Thyroid gland (tissue), 4 donors: ENCODE measurements around the gene ABAT. TPM values are rescaled to one million over a fixed set of nuclear protein-coding genes. Genes with fewer than 3 reads are reported as not detected.

Experiments
- DNase-seq, 2 donors: peaks; one replicate each; pipeline ENCODE4 v3.0.0-alpha.2; 2019
- H3K27ac ChIP-seq, 3 donors: fragments of 200-600 bp; sonication (generic); 1 replicate in 2 of 3; 2 replicates in 1 of 3; pipeline ENCODE4 v1.5.1; 2016 to 2019; ENCODE audit warnings: mild to moderate bottlenecking in 1 of 3, moderate library complexity in 1 of 3
- H3K27me3 ChIP-seq: fragments of 200-600 bp; sonication (generic); one replicate; pipeline ENCODE4 v1.5.1; 2019
- H3K36me3 ChIP-seq, 2 donors: fragments of 200-600 bp; sonication (generic); one replicate each; pipeline ENCODE4 v1.5.1; 2016 to 2019
- H3K4me1 ChIP-seq, 2 donors: fragments of 200-600 bp; sonication (generic); one replicate each; pipeline ENCODE4 v1.5.1; 2017 to 2019
- H3K4me3 ChIP-seq, 3 donors: fragments of 200-600 bp; sonication (generic); replicated peaks in 1 of 3; 1 replicate in 2 of 3; 2 replicates in 1 of 3; pipeline ENCODE4 v1.5.1; 2016; ENCODE audit warnings: mild to moderate bottlenecking in 1 of 3
- H3K9me3 ChIP-seq: fragments of 200-600 bp; sonication (generic); one replicate; pipeline ENCODE4 v1.5.1; 2017
- POLR2A ChIP-seq, 2 donors: fragments of 450-650 bp; IDR thresholded peaks; one replicate each; pipeline ENCODE4 v1.6.1; 2017; ENCODE audit warnings: antibody characterized with exemption in 2 of 2, mild to moderate bottlenecking in 2 of 2, moderate library complexity in 1 of 2
- WGBS, 2 donors: methylation state at CpG; one replicate each; pipeline ENCODE4 v1.1.5; 2017; 5-methylcytosine and 5-hydroxymethylcytosine counted together
- intact Hi-C: fragments of 100-400 bp; cut with DNase I; formaldehyde crosslinking; loops from one replicate; pipeline ENCODE4 v1.15.1; 2023
- total RNA-seq, 4 donors: library from RNA; depleted of rRNA; stranded (reverse); fragments of >200 nt; gene quantifications; one replicate each; pipeline ENCODE4 v1.2.3, GENCODE V29; 2016
- TF ChIP-seq, protein P1 (sequence below), 6 experiments: fragments of 200-600 bp in 3 of 6; fragments of 450-650 bp in 3 of 6; sonication (generic) in 3 of 6; IDR thresholded peaks; one replicate each; pipeline ENCODE4 v1.5.1; 2016 to 2019; ENCODE audit warnings: antibody characterized with exemption in 6 of 6, mild to moderate bottlenecking in 2 of 6, inconsistent platforms in 1 of 6, moderate library complexity in 1 of 6

The ABAT gene
- total RNA-seq, 4 donors from 2014 or later: 10.9 to 53.7 (median 35.9) TPM

DNA sequence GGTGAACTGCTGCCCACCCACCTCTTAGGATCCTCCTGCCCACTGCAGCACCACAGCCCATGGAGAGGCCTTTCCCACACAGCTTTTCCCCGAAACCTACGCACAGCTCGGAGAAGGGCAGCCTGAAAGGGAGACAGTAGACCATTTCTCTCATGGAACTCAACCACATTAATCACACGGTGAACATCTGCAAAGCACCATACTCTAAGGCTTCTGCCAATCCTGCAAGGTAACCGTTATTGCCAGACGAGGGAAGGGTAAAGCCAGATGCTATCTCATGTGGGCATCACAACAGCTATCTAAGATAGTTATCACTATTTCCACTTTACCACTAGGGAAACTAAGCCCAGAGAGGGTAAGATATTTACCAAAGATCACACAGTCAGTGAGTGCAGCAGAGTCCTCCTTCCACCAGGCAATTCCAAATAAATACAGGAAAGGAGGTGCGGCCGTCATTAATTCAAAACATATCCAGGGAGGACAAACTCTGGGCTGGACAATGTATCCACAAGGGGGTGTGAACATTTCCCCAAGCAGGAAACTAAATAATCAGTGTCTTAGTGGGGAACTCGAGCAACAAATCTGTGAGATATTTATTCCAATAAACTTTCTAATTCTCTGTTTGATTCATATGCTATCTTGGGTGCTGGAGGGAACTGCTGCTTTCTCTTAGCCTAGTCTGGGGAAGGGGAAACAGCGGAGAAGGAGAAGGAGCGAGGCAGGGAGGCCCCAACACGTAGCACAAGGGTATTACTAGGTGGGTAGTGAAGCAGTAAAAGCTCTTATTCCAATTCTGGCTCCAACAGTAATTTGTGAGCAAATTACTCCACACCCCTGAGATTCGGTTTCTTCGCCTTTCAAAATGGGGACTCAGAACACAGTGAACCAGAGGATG lies 122.3 kb downstream of the ABAT start:
- intact Hi-C loops: loop anchor here (5.0 to 10.0 kb wide), 3 partner anchors 86 to 232 kb away; partner anchors contain the start of gene LITAFD

DNA sequence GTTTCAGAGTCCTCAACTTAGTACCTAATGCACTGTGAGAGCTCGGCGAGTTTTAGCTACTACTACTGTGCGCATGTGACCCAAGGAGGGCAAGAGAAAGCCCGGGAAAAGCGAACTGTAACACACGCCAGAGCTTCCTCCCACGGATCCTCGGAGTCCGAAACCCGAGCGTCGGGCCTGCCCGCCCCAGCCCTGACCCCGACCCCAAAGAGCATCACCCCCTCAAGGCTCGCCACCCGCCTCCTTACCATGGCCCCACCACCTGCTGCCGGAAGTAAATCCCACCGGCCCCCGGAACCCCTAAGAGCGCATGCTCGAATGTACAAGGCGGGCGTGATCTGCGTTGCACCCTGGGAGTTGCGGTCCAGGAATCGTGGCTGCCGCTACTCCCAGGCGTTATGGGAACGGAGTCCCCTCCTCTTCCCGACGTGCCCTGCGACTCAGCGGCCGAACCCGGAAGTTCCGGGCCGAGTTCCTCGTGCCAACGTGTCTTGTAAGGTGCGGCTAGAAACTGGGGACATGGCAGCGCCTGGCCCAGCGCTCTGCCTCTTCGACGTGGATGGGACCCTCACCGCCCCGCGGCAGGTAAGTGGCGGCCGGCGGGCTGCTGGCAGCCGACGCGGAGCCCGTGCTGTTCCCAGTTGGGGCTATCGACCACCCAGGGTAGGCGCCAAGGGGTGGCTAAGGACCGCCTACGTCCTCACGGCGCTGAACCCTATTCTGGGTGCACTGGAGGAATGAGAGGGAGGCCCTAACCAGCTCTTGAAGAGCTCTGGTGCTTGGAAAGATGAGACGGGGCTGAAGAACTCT lies 123.2 kb downstream of the ABAT start, which contains the start of the genes PMM2 and TMEM186:
Gene PMM2 (plus strand): TSS at position 476 of the 810 bp plus-strand sequence. CDS start 44 bp downstream, at position 520.
Gene TMEM186 (minus strand): TSS at position 276 of the 810 bp plus-strand sequence. CDS start 25 bp downstream, at position 251.
- intact Hi-C loops: loop anchor here (5.0 to 10.0 kb wide), 3 partner anchors 85 to 233 kb away; partner anchors contain the start of gene LITAFD
- DNase-seq: peak; percentile 97 to 98
- H3K4me3 ChIP-seq: peak within 1 kb of the TSS; percentile 72 to 88 (median 80)

More for the DNA sequence above, 122.3 kb downstream of the ABAT start:
- Histone ChIP-seq H3K4me1 (peaks cover 19 to 28% of the 10 kb centered on the region in 2 donors), H3K27me3 (no peaks in the 10 kb centered on the region), H3K4me3 (peak overlapping the region; percentile 14 to 88 (median 72)), H3K27ac (peak overlapping the region in 1 of 3 donors; percentile 50), H3K36me3 (peaks cover under 1 to 3% of the 10 kb centered on the region in 2 donors), H3K9me3 (no peaks in the 10 kb centered on the region)
- no peak for DNase-seq
- TF ChIP-seq POLR2A (IDR thresholded peaks at IDR 0.05): no peak
- TF ChIP-seq, protein P1, sequence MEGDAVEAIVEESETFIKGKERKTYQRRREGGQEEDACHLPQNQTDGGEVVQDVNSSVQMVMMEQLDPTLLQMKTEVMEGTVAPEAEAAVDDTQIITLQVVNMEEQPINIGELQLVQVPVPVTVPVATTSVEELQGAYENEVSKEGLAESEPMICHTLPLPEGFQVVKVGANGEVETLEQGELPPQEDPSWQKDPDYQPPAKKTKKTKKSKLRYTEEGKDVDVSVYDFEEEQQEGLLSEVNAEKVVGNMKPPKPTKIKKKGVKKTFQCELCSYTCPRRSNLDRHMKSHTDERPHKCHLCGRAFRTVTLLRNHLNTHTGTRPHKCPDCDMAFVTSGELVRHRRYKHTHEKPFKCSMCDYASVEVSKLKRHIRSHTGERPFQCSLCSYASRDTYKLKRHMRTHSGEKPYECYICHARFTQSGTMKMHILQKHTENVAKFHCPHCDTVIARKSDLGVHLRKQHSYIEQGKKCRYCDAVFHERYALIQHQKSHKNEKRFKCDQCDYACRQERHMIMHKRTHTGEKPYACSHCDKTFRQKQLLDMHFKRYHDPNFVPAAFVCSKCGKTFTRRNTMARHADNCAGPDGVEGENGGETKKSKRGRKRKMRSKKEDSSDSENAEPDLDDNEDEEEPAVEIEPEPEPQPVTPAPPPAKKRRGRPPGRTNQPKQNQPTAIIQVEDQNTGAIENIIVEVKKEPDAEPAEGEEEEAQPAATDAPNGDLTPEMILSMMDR (IDR thresholded peaks at IDR 0.05): no peak
- WGBS, 2 donors: 44 to 52% methylated on average over 12 to 14 of the region's 14 CpGs

DNA sequence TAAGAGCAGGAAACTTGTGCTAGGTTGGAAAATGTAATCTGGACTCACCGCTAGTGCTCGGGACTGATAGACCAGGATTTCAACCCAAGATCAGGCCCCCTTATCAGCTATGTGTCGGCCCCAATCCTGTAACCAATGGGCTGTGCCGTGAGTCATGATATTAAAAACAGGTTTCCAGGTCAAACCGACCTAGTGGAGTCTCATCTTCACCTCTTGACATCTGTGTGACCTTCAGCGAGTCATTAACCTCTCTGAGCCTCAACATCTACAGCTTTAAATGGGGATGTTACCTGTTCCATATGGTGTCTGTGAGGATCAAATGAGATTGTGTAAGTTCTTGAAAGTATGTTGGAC lies 123.7 kb downstream of the ABAT start:
- Histone ChIP-seq H3K27ac (peak overlapping the region in 2 of 3 donors; percentile 52 to 69), H3K4me1 (peaks cover 19 to 28% of the 10 kb centered on the region in 2 donors), H3K27me3 (no peaks in the 10 kb centered on the region), H3K4me3 (peak overlapping the region; percentile 72 to 88 (median 80)), H3K9me3 (no peaks in the 10 kb centered on the region), H3K36me3 (peaks cover 12 to 18% of the 10 kb centered on the region in 2 donors)
- intact Hi-C loops: loop anchor here (5.0 to 10.0 kb wide), 3 partner anchors 84 to 233 kb away; partner anchors contain the start of gene LITAFD
- TF ChIP-seq POLR2A (IDR thresholded peaks at IDR 0.05): no peak
- TF ChIP-seq, protein P1 (IDR thresholded peaks at IDR 0.05): no peak
- no peak for DNase-seq
- WGBS, 2 donors: 1 to 2% methylated on average over 6 of the region's 6 CpGs

More for the DNA sequence above, 123.2 kb downstream of the ABAT start, which contains the start of the genes PMM2 and TMEM186:
- Histone ChIP-seq H3K27ac (peak within 1 kb of the TSS in 2 of 3 donors; percentile 52 to 69), H3K4me1 (peaks cover 19 to 28% of the 10 kb centered on the region in 2 donors), H3K27me3 (no peaks in the 10 kb centered on the region), H3K36me3 (peaks cover 9 to 12% of the 10 kb centered on the region in 2 donors), H3K9me3 (no peaks in the 10 kb centered on the region)
- 0 to 1% methylated on average over 19 to 27 of the region's 61 CpGs for WGBS, 2 donors
- TF ChIP-seq POLR2A (IDR thresholded peaks at IDR 0.05): peak in 1 of 2 donors; percentile 48
- TF ChIP-seq, protein P1 (IDR thresholded peaks at IDR 0.05): peak in 1 of 6 experiments; percentile 30

DNA sequence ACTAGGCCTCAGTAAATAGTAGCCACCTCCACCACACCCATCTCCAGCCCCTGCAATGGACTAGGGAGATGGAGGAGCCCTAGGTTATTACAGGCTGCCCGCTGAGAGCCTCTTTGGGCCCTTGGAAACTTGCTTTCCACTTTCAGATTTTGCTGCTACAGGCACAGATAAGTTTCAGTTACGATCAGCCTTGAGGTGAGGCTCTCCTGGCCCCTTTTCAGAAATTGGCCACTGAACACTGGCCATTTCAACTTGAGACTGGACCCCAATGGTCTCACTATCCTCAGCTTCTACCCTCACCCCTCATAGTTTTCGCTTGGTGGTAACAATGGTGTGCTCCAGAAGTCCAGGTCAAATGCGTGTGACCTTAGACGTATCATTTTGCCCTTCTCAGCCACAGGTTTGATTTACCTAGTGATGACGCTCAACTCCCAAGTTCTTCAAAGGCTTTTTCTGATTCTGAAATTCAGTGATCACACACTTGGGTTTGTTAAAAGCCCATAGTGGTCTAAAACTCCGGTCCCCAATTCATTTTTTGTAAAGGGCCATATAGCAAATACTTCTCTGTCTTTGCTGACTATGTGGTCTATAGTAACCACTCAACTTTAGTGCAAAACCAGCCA lies 124.2 kb downstream of the ABAT start:
- WGBS, 2 donors: 68 to 72% methylated on average over 6 to 7 of the region's 7 CpGs
- no peak for DNase-seq
- Histone ChIP-seq H3K4me1 (peaks cover 19 to 28% of the 10 kb centered on the region in 2 donors), H3K4me3 (peak overlapping the region; percentile 72 to 88 (median 80)), H3K27me3 (no peaks in the 10 kb centered on the region), H3K36me3 (peaks cover 12 to 23% of the 10 kb centered on the region in 2 donors), H3K9me3 (no peaks in the 10 kb centered on the region), H3K27ac (peak overlapping the region in 1 of 3 donors; percentile 69)
- no peak for TF ChIP-seq POLR2A (IDR thresholded peaks at IDR 0.05)
- TF ChIP-seq, protein P1 (IDR thresholded peaks at IDR 0.05): no peak
- intact Hi-C loops: loop anchor here (5.0 to 10.0 kb wide), 3 partner anchors 84 to 234 kb away; partner anchors contain the start of gene LITAFD
